Measurements from ENCODE around the gene CTSE. TPM values are rescaled to one million over a fixed set of nuclear protein-coding genes. Genes with fewer than 3 reads are reported as not detected.

The CTSE gene
- total and polyA plus RNA-seq, 2 of the 4 experiments (the other 2 are of a cell fraction), result not detected

DNA sequence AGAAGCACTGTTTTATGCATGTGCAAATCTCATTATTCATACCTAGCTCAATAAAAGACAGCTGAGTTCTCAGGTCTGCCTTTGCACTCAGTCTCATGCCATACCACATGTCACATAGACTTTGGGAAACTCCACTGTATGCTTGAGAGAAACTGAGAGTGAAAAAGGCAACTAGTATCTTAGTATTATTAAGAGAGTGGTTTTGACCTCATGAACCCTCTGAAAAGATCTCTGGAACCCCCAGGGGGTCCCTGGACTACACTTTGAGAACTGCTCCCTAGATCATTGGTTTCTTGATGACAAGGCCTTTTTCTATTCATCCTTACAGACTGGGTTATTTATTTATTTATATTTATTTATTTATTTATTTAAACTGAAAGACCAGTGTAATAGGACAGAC, 25.6 kb upstream of the CTSE start:
- no peak overlapping the region for H2AK5ac ChIP-seq (ENCODE audit: low read depth, low read length)
- DNase-seq (no peak), ATAC-seq (ENCODE audit: low read depth) (no peak)
- no peak overlapping the region for H2BK15ac ChIP-seq (ENCODE audit: low read depth, low read length)
- H3K9ac ChIP-seq (ENCODE audit: low read depth, low read length), result no peak overlapping the region
- no peaks in the 10 kb centered on the region for H3K36me3 ChIP-seq (ENCODE audit: control insufficient read depth, insufficient read depth, low read length)
- dilution Hi-C loops (cut with HindIII; ENCODE audit: low sequenced_read_pairs, unreplicated experiment) (no loop called here), intact Hi-C loops (cut with micrococcal nuclease) (no loop called here), in situ Hi-C loops (cut with MboI; ENCODE audit: low sequenced_read_pairs) (no loop called here)
- no peak overlapping the region for H2BK5ac ChIP-seq (ENCODE audit: low read depth, low read length, poor library complexity, severe bottlenecking)
- H4K20me1 ChIP-seq (ENCODE audit: insufficient read depth, low read length), result no peaks in the 10 kb centered on the region
- no peak overlapping the region for H3K4ac ChIP-seq (ENCODE audit: low read depth, low read length)
- no peak overlapping the region for H3K14ac ChIP-seq (replicated peaks; ENCODE audit: low read depth, low read length)
- no peaks in the 10 kb centered on the region for H3K9me3 ChIP-seq (ENCODE audit: control insufficient read depth, insufficient read depth, low read length)
- no peak overlapping the region for H4K5ac ChIP-seq (ENCODE audit: low read depth, low read length)
- H3K27ac ChIP-seq (ENCODE audit: insufficient read depth, low read length), result no peak overlapping the region
- H2AK9ac ChIP-seq (replicated peaks; ENCODE audit: low read depth, low read length, poor library complexity), result no peak overlapping the region
- no peak for TF ChIP-seq MAFK (IDR thresholded peaks at IDR 0.05; ENCODE audit: low read depth, low read length)
- TF ChIP-seq MXI1 (IDR thresholded peaks at IDR 0.05; ENCODE audit: borderline replicate concordance, low read depth, low read length), result no peak
- no peak for TF ChIP-seq POLR2A (IDR thresholded peaks at IDR 0.05; ENCODE audit: low read depth, low read length)
- TF ChIP-seq, protein P1, sequence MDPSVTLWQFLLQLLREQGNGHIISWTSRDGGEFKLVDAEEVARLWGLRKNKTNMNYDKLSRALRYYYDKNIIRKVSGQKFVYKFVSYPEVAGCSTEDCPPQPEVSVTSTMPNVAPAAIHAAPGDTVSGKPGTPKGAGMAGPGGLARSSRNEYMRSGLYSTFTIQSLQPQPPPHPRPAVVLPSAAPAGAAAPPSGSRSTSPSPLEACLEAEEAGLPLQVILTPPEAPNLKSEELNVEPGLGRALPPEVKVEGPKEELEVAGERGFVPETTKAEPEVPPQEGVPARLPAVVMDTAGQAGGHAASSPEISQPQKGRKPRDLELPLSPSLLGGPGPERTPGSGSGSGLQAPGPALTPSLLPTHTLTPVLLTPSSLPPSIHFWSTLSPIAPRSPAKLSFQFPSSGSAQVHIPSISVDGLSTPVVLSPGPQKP (IDR thresholded peaks at IDR 0.05; ENCODE audit: borderline replicate concordance, low read depth, low read length), result no peak
- no peak for TF ChIP-seq RAD21 (IDR thresholded peaks at IDR 0.05; ENCODE audit: low read length)
- H3K18ac ChIP-seq (ENCODE audit: low read depth, low read length), result no peak overlapping the region
- H3K4me1 ChIP-seq (ENCODE audit: control insufficient read depth, insufficient read depth, low read length), result no peaks in the 10 kb centered on the region
- no peak overlapping the region for H3K23ac ChIP-seq (ENCODE audit: low read depth, low read length)
- ChIA-PET CTCF (no interaction called here), POLR2A (ENCODE audit: unreplicated experiment) (no interaction called here)
- H3K27me3 ChIP-seq (ENCODE audit: control insufficient read depth, insufficient read depth, low read length), result peaks cover 36% of the 10 kb centered on the region
- no peak overlapping the region for H3K4me3 ChIP-seq (ENCODE audit: insufficient read depth, low read depth, low read length)
- no peak overlapping the region for H3K4me2 ChIP-seq (ENCODE audit: low read depth, low read length)
- no peak overlapping the region for H4K91ac ChIP-seq (ENCODE audit: insufficient read depth, low read depth, low read length)
- no peaks in the 10 kb centered on the region for H3K79me1 ChIP-seq (ENCODE audit: low read depth in 1 of 2, low read length in 2 of 2)
- 0 out of 2 replicates have a peak, but pooled peaks cover 3% of the 10 kb centered on the region for H3K9me1 ChIP-seq (ENCODE audit: insufficient read depth, low read length)
- H4K8ac ChIP-seq (ENCODE audit: low read depth in 2 of 2, low read length in 2 of 2), result no peak overlapping the region
- H2BK120ac ChIP-seq (ENCODE audit: low read depth, low read length), result no peak overlapping the region
- no TSS peak for BruUV-seq (replicated peaks)
- no peak overlapping the region for H2AFZ ChIP-seq (replicated peaks; ENCODE audit: low read length, poor library complexity)
- H2BK20ac ChIP-seq (ENCODE audit: low read depth, low read length), result no peak overlapping the region
- no peak overlapping the region for H3K56ac ChIP-seq (ENCODE audit: extremely low read depth, insufficient read depth, low read length)
